ELR (cell line): Measurements from ENCODE around the gene USP20.
A peak's percentile ranks its signal among the peaks of the same experiment; 100 is the strongest.

Experiments
- DNase-seq: peaks from one replicate; pipeline ENCODE4 v3.0.0-alpha.2; 2015; ENCODE audit warnings: low read depth

Gene USP20

GRCh38 chr9:129919841-129920240 lies 84.6 kb downstream of the USP20 start:
- no peak for DNase-seq

GRCh38 chr9:129921905-129922304 lies 86.6 kb downstream of the USP20 start:
- DNase-seq = no peak

GRCh38 chr9:129923589-129923988 lies 88.3 kb downstream of the USP20 start:
- DNase-seq = no peak

- peak; percentile 32 for DNase-seq
Measured at GRCh38 chr9:129929496-129930125, 94.4 kb downstream of the USP20 start.

- DNase-seq = no peak
Measured at GRCh38 chr9:129930743-129931142, 95.5 kb downstream of the USP20 start.
